Left ventricle myocardium superior (tissue), 1 donor: Measurements from ENCODE around the gene LAMC2. TPM values are rescaled to one million over a fixed set of nuclear protein-coding genes. Genes with fewer than 3 reads are reported as not detected.
A peak's percentile ranks its signal among the peaks of the same experiment; 100 is the strongest.

Experiments used
- ATAC-seq: fragments of 200-7000 bp; cut with Tn5 transposase; one replicate; pipeline ENCODE4 v1.9.1; 2020; ENCODE audit warnings: mild to moderate bottlenecking, moderate library complexity
- DNase-seq: peaks from one replicate; pipeline ENCODE4 v3.0.0-alpha.2; 2020
- intact Hi-C: fragments of 100-400 bp; cut with micrococcal nuclease; formaldehyde crosslinking; loops from one replicate; pipeline ENCODE4 v1.11.0; 2022
- total RNA-seq: library from RNA; stranded (reverse); fragmentation: NEBNext Ultra II Directional; extraction: Animal tissue kit (Norgen Biotek cat#: 25700); gene quantifications from one replicate; pipeline ENCODE4 v1.2.1, GENCODE V29; 2021
- donor health status: DM: no; HTN: yes; CAD: no; lungs with severe emphysema.

Gene LAMC2
- total RNA-seq, 1 donor from 2014 or later: 3.7 TPM

DNA sequence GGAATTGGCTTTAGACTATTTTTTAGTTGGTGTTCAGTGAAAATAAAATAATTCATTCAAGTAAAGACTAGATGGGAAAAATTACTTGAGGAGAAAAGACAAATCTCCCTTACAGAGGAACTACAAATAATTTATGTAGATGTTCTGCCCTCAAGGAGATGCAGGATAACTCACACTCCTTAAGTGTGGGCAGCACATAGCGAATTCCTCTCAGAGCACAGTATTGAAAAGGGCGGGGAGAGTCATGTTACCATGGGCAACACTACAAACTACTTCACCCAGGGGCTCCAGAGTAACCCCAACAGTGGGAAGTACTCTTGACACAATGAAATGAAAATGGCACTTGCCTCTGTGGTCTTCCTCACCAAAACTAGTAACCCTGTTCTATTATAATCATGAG, 20.6 kb upstream of the LAMC2 start:
- intact Hi-C loops: no loop called here
- ATAC-seq: no peak
- DNase-seq: no peak

DNA sequence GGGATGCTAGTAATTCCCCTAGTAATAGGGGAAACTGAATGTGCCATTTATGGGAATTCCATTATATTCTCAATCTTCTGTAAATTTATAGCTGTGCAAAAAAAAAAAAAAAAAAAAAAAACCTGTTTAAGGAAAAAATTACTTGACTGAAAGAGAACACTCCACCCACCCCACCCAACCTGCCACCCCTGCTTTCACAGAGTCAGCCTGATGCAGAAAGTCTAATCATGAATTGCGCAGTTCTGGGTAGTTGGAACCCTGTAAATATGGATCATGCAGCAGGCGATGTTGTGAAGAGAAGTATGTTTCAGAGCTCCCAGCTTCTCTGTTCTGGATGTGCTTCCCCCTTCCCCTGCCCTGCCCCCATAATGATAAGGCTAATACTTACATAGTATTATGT, 19.6 kb upstream of the LAMC2 start:
- no peak for ATAC-seq
- intact Hi-C loops: no loop called here
- no peak for DNase-seq

GRCh38 chr1:183167676-183168075, 18.4 kb upstream of the LAMC2 start:
- no peak for DNase-seq
- intact Hi-C loops: no loop called here
- no peak for ATAC-seq

- intact Hi-C loops: no loop called here
- ATAC-seq: no peak
- no peak for DNase-seq
These were observed 17.8 kb upstream of the LAMC2 start for GRCh38 chr1:183168308-183168707.

DNA sequence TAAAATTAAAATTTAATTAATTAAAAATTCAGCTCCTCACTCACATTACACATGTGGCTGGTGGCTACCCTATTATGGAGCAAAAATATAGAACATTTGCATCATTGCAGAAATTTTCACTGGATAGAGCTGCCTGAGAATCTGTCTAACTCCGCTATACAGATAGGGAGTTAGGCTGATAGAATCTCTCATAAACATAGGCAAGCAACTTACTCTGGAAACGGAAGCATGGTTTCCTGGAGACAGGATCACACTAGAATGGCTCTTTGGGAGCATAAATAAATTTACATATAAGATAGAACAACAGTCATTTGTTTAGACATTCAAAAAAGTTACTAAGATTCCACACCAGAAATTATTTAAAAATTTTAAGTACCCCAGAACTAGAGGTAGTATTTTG, 12.2 kb upstream of the LAMC2 start:
- no peak for ATAC-seq
- intact Hi-C loops: no loop called here

GRCh38 chr1:183175631-183176030, 10.4 kb upstream of the LAMC2 start:
- no peak for DNase-seq
- intact Hi-C loops: no loop called here
- peak; percentile 54 for ATAC-seq

More for the DNA sequence above, 12.2 kb upstream of the LAMC2 start:
- DNase-seq: no peak

DNA sequence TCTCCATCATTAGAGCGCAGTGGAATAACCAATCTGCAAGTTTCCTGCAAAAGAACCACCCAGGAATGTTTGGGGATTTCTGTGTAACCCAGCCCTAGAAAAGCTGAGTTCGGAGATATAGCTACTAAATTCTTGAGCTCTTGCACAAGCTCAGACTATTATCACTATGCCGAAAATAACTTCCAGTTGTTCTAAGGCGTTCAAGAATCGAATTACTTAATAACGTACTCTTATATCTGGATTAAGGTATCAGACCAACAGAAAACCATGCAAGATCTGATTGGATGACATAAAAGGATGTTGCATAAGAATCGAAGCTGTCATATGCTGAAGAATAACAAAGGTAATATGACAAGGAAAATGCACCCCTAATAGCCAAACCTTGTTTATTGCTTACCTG, 7.5 kb upstream of the LAMC2 start:
- DNase-seq: no peak
- intact Hi-C loops: no loop called here
- ATAC-seq: no peak

- DNase-seq (no peak), ATAC-seq (no peak)
- intact Hi-C loops: no loop called here
These were observed 7.0 kb upstream of the LAMC2 start for GRCh38 chr1:183179033-183179432.

GRCh38 chr1:183180218-183180617, 5.8 kb upstream of the LAMC2 start:
- peak; percentile 83 for ATAC-seq
- no peak for DNase-seq

GRCh38 chr1:183180634-183181056, 5.4 kb upstream of the LAMC2 start:
- peak; percentile 85 for ATAC-seq
- DNase-seq: peak; percentile 48
- intact Hi-C loops: no loop called here

More at GRCh38 chr1:183180218-183180617, 5.8 kb upstream of the LAMC2 start:
- intact Hi-C loops: no loop called here

- ATAC-seq (no peak), DNase-seq (no peak)
- intact Hi-C loops: no loop called here
These were observed 777 bp downstream of the LAMC2 start for GRCh38 chr1:183186841-183187240.

GRCh38 chr1:183188240-183188639, 2.2 kb downstream of the LAMC2 start:
- DNase-seq: no peak
- intact Hi-C loops: no loop called here
- no peak for ATAC-seq

DNA sequence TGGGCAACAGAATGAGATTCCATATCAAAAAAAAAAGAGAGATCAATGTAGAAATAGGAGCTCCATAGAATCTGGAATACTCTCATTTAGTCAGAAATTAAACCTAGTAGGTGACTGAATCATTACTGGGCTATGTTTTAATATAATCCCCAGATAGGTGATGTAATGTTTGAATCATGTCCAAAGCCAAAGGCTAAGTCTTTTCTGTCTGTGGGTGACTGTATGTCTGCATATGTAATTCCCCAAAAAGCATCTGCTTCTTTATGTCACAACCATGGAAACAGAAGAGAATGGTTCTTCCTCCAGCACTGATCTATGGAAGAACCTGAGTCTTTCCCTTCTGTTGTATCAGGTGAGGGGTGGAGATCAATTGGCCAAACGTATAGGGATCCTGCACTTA, 5.8 kb downstream of the LAMC2 start:
- DNase-seq (no peak), ATAC-seq (no peak)
- intact Hi-C loops: no loop called here

DNA sequence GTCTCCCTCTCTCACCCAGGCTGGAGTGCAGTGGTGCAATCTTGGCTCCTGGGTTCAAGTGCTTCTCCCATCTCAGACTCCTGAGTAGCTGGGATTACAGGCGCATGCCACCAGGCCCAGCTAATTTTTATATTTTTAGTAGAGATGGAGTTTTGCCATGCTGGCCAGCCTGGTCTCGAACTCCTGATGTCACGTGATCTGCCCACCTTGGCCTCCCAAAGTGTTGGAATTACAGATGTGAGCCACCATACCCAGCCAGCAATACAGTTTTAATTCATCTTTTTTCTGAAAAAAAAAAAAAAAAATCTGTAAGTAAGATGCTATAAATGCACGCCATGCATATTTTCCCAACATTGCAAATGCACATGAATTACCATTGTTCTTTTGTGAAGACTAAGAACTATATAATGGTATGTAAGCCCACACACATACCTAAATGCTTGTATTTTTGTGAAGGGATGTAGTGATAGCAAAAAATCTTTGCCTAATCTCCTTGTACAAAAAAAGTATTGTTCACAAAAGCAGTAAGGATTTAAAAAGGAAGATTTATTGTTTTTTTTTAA, 8.0 kb downstream of the LAMC2 start:
- DNase-seq (no peak), ATAC-seq (no peak)
- intact Hi-C loops: no loop called here

GRCh38 chr1:183194527-183195141, 8.6 kb downstream of the LAMC2 start:
- ATAC-seq (no peak), DNase-seq (no peak)
- intact Hi-C loops: no loop called here

GRCh38 chr1:183195142-183195574, 9.1 kb downstream of the LAMC2 start:
- intact Hi-C loops: no loop called here
- no peak for ATAC-seq
- DNase-seq: no peak

GRCh38 chr1:183197762-183198161, 11.7 kb downstream of the LAMC2 start:
- DNase-seq: no peak
- ATAC-seq: no peak
- intact Hi-C loops: no loop called here

GRCh38 chr1:183198463-183198862, 12.4 kb downstream of the LAMC2 start:
- DNase-seq: no peak
- intact Hi-C loops: no loop called here

GRCh38 chr1:183199304-183199703, 13.2 kb downstream of the LAMC2 start:
- ATAC-seq: no peak
- DNase-seq: no peak
- intact Hi-C loops: no loop called here

More at GRCh38 chr1:183198463-183198862, 12.4 kb downstream of the LAMC2 start:
- peak; percentile 41 for ATAC-seq

- intact Hi-C loops: no loop called here
- DNase-seq (no peak), ATAC-seq (no peak)
These were observed 14.4 kb downstream of the LAMC2 start for GRCh38 chr1:183200451-183200850.

- ATAC-seq (no peak), DNase-seq (no peak)
- intact Hi-C loops: no loop called here
These were observed 17.0 kb downstream of the LAMC2 start for GRCh38 chr1:183203094-183203493.
